HepG2 (cell line): ENCODE results near the gene NFATC3. TPM values are rescaled to one million over a fixed set of nuclear protein-coding genes. Genes with fewer than 3 reads are reported as not detected.
A peak's percentile ranks its signal among the peaks of the same experiment; 100 is the strongest.

Source experiments
- BCL6 ChIP-seq: IDR thresholded peaks from 2 replicates; pipeline ENCODE4 v1.6.1; 2016; ENCODE audit warnings: missing genetic modification reagents, missing compliant biosample characterization
- SMAD1 ChIP-seq: sonication (generic); formaldehyde crosslinking; IDR thresholded peaks from 2 replicates; pipeline ENCODE4 v1.4.0; 2020; ENCODE audit warnings: missing genetic modification reagents, low read depth, mild to moderate bottlenecking, borderline replicate concordance
- THAP11 ChIP-seq: IDR thresholded peaks from 2 replicates; pipeline ENCODE4 v1.6.1; 2016; ENCODE audit warnings: missing biosample characterization, missing genetic modification reagents
- ZBTB3 ChIP-seq: sonication (generic); formaldehyde crosslinking; IDR thresholded peaks from 2 replicates; pipeline ENCODE4 v1.4.0; 2020; ENCODE audit warnings: low read depth, mild to moderate bottlenecking, moderate library complexity, missing genetic modification reagents, borderline replicate concordance
- ZNF644 ChIP-seq: IDR thresholded peaks from 2 replicates; pipeline ENCODE4 v1.6.1; 2016; ENCODE audit warnings: low read depth
- ZNF883 ChIP-seq: sonication (generic); formaldehyde crosslinking; IDR thresholded peaks from 2 replicates; pipeline ENCODE4 v1.5.1; 2020; ENCODE audit warnings: mild to moderate bottlenecking, missing genetic modification reagents; ENCODE audit errors: not compliant biosample characterization
- polyA plus RNA-seq, 8 experiments: library from polyadenylated mRNA; depleted of rRNA in 3 of 8; stranded (reverse) in 7 of 8; unstranded in 1 of 8; fragments of >200 nt; fragmentation: Illumina TruSeq in 4 of 8; extraction: Trizol in 4 of 8; gene quantifications; 2 replicates each; pipeline versions ENCODE4 v1.2.1 to v1.2.3, GENCODE V29; 2011 to 2016; ENCODE audit warnings: low read depth in 4 of 8, missing spikeins in 1 of 8, mixed read lengths in 1 of 8; ENCODE audit not compliant: insufficient read depth in 1 of 8
- total RNA-seq, 5 experiments: library from RNA; depleted of rRNA; stranded (reverse); fragments of >200 nt; fragmentation: Illumina TruSeq; extraction: Trizol; gene quantifications; 2 replicates each; pipeline ENCODE4 v1.2.3, GENCODE V29; 2016; ENCODE audit warnings: low read depth in 1 of 5
- TF ChIP-seq, protein P1 (sequence below): sonication (generic); formaldehyde crosslinking; IDR thresholded peaks from 2 replicates; pipeline ENCODE4 v1.4.0; 2020; ENCODE audit warnings: mild to moderate bottlenecking, missing genetic modification reagents
- TF ChIP-seq, protein P2 (sequence below): sonication (generic); formaldehyde crosslinking; IDR thresholded peaks from 2 replicates; pipeline ENCODE4 v1.8.0; 2022; ENCODE audit warnings: missing genetic modification reagents, mild to moderate bottlenecking, moderate library complexity, borderline replicate concordance
- TF ChIP-seq, protein P3 (sequence below): sonication (generic); formaldehyde crosslinking; IDR thresholded peaks from 2 replicates; pipeline ENCODE4 v1.4.0; 2020; ENCODE audit warnings: missing genetic modification reagents; ENCODE audit errors: not compliant biosample characterization
- TF ChIP-seq, protein P4 (sequence below): sonication (generic); formaldehyde crosslinking; IDR thresholded peaks from 2 replicates; pipeline ENCODE4 v1.9.0; 2021; ENCODE audit warnings: missing genetic modification reagents, borderline replicate concordance

The NFATC3 gene
- total and polyA plus RNA-seq, 2 of the 13 experiments (the other 11 are each of a cell fraction or from before 2014, with no cell fraction given), result 52.6 to 62.7 TPM

DNA sequence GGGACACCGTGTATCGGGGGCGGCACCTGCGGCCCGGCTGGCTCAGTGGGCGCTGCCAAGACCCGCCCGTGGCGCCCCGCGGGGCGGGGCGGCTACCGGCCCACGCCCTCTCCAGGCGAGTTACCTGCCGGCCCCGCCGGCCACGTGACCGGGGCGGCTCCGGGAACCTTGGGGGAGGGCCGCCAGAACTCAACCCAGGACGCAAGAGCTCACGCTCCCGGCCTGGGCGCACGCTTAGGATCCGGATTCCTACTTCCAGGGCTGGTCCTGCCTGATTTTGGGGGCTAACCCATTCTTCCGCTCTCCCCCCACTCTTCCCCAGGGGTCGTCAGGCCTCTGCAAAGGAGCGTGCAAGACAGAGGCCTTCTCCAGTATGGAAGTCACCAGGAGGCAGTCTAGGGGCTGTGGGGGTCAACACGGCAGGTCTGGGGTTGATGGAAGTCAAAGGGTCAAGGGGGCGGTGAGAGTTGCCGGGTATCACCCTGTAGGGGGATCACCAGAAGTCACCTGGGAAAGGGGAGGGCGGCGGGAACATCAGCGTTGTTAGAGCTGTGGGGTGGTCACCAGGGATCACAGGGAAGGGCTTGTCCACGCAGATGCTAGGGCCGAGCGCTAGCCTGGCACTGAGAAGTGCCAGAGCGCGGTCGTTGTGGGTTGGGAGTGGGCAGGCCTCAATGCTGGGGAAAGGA lies 151.1 kb downstream of the NFATC3 start (continued):
- TF ChIP-seq, protein P1, sequence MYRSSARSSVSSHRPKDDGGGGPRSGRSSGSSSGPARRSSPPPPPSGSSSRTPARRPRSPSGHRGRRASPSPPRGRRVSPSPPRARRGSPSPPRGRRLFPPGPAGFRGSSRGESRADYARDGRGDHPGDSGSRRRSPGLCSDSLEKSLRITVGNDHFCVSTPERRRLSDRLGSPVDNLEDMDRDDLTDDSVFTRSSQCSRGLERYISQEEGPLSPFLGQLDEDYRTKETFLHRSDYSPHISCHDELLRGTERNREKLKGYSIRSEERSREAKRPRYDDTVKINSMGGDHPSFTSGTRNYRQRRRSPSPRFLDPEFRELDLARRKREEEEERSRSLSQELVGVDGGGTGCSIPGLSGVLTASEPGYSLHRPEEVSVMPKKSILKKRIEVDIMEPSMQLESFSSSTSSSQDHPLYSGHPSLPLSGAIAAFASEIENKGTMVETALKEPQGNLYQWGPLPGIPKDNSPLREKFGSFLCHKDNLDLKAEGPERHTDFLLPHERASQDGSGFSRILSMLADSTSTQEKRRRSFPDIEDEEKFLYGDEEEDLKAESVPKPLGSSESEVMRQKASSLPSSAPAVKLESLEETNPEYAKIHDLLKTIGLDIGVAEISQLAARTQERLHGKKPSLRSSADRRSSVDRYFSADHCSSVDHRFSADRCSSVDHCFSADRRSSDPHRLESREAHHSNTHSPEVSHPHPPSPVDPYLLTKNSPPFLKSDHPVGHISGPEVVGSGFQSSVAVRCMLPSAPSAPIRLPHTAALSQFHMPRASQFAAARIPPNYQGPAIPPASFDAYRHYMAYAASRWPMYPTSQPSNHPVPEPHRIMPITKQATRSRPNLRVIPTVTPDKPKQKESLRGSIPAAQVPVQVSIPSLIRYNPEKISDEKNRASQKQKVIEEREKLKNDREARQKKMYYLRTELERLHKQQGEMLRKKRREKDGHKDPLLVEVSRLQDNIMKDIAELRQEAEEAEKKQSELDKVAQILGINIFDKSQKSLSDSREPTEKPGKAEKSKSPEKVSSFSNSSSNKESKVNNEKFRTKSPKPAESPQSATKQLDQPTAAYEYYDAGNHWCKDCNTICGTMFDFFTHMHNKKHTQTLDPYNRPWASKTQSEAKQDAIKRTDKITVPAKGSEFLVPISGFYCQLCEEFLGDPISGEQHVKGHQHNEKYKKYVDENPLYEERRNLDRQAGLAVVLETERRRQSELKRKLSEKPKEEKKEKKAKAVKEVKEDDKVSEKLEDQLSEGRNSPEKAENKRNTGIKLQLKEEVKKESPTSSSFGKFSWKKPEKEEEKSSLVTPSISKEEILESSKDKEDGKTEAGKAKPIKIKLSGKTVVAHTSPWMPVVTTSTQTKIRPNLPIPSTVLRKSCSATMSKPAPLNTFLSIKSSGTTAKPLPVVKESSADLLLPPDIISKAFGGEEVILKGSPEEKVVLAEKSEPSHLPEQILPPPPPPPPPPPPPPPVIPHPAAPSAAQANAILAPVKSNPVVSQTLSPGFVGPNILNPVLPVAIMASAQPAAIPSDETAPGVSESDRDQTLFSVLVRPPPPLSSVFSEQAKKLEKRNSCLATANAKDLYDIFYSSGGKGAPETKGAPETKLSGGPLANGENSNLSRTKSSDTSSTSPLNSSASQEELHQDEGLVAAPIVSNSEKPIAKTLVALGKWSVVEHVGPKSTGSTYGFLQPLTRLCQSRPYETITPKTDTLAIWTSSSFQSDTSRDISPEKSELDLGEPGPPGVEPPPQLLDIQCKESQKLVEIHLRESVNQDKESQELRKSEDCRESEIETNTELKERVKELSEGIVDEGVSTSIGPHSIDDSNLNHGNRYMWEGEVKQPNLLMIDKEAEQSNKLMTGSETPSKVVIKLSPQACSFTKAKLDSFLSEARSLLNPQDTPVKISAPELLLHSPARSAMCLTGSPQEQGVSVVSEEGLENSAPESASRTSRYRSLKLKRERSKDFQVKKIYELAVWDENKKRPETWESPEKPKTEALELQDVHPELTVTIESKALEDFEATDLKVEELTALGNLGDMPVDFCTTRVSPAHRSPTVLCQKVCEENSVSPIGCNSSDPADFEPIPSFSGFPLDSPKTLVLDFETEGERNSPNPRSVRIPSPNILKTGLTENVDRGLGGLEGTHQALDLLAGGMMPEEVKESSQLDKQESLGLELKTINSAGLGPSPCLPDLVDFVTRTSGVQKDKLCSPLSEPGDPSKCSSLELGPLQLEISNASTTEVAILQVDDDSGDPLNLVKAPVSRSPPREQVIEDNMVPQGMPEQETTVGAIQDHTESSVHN (CRISPR knock-in tag), result peak; percentile 25; the same call in 1 of the 2 replicates
- TF ChIP-seq, protein P2, sequence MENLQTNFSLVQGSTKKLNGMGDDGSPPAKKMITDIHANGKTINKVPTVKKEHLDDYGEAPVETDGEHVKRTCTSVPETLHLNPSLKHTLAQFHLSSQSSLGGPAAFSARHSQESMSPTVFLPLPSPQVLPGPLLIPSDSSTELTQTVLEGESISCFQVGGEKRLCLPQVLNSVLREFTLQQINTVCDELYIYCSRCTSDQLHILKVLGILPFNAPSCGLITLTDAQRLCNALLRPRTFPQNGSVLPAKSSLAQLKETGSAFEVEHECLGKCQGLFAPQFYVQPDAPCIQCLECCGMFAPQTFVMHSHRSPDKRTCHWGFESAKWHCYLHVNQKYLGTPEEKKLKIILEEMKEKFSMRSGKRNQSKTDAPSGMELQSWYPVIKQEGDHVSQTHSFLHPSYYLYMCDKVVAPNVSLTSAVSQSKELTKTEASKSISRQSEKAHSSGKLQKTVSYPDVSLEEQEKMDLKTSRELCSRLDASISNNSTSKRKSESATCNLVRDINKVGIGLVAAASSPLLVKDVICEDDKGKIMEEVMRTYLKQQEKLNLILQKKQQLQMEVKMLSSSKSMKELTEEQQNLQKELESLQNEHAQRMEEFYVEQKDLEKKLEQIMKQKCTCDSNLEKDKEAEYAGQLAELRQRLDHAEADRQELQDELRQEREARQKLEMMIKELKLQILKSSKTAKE (CRISPR knock-in tag), result peak; percentile 21; the same call in 1 of the 2 replicates
- TF ChIP-seq SMAD1 (CRISPR knock-in tag) (peak; percentile 70; the same call in 1 of the 2 replicates), BCL6 (CRISPR knock-in tag) (0 out of 2 replicates have a peak, but pooled peaks have one; percentile 22), ZBTB3 (CRISPR knock-in tag) (peak; percentile 88; the same call in 1 of the 2 replicates), ZNF644 (CRISPR knock-in tag) (no peak), ZNF883 (peak; percentile 6), THAP11 (CRISPR knock-in tag) (peak; percentile 41)
- TF ChIP-seq, protein P3, sequence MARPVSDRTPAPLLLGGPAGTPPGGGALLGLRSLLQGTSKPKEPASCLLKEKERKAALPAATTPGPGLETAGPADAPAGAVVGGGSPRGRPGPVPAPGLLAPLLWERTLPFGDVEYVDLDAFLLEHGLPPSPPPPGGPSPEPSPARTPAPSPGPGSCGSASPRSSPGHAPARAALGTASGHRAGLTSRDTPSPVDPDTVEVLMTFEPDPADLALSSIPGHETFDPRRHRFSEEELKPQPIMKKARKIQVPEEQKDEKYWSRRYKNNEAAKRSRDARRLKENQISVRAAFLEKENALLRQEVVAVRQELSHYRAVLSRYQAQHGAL, result peak; percentile 45
- TF ChIP-seq, protein P4, sequence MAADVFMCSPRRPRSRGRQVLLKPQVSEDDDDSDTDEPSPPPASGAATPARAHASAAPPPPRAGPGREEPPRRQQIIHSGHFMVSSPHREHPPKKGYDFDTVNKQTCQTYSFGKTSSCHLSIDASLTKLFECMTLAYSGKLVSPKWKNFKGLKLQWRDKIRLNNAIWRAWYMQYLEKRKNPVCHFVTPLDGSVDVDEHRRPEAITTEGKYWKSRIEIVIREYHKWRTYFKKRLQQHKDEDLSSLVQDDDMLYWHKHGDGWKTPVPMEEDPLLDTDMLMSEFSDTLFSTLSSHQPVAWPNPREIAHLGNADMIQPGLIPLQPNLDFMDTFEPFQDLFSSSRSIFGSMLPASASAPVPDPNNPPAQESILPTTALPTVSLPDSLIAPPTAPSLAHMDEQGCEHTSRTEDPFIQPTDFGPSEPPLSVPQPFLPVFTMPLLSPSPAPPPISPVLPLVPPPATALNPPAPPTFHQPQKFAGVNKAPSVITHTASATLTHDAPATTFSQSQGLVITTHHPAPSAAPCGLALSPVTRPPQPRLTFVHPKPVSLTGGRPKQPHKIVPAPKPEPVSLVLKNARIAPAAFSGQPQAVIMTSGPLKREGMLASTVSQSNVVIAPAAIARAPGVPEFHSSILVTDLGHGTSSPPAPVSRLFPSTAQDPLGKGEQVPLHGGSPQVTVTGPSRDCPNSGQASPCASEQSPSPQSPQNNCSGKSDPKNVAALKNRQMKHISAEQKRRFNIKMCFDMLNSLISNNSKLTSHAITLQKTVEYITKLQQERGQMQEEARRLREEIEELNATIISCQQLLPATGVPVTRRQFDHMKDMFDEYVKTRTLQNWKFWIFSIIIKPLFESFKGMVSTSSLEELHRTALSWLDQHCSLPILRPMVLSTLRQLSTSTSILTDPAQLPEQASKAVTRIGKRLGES, result peak; percentile 86; the same call in 1 of the 2 replicates
